ENCODE results near the gene AKT1.

GRCh38 chr14:104771374-104771773 lies 24.2 kb downstream of the AKT1 start:
- TF ChIP-seq POLR2A (IDR thresholded peaks at IDR 0.05) = no peak
- no peak for TF ChIP-seq CTCF (IDR thresholded peaks at IDR 0.05)
